OCI-LY3 (cell line): ENCODE data around the gene NUDCD3.
A peak's percentile ranks its signal among the peaks of the same experiment; 100 is the strongest.

ENCODE experiments used
- H2AFZ ChIP-seq: fragments of 200-600, 300-600 bp; shearing (Covaris generic); 2 replicates; pipeline ENCODE4 v1.6.0; 2014; ENCODE audit warnings: antibody characterized with exemption, low read depth, low read length
- H3K27ac ChIP-seq: fragments of 200-600, 300-600 bp; sonication (generic); 2 replicates; pipeline ENCODE4 v1.5.1; 2014; ENCODE audit warnings: mild to moderate bottlenecking, low read length, moderate library complexity, mixed read lengths
- H3K27me3 ChIP-seq: fragments of 200-600, 300-600 bp; sonication (generic); 2 replicates; pipeline ENCODE4 v1.6.1; 2014; ENCODE audit warnings: low read depth, low read length, mixed read lengths
- H3K36me3 ChIP-seq: fragments of 200-600, 300-600 bp; sonication (generic); replicated peaks from 2 replicates; pipeline ENCODE3; 2014; ENCODE audit warnings: low read depth, low read length, mixed read lengths
- H3K4me1 ChIP-seq: fragments of 300-600, 200-600 bp; sonication (generic); 2 replicates; pipeline ENCODE4 v1.6.1; 2014; ENCODE audit warnings: low read length, mixed read lengths
- H3K4me2 ChIP-seq: fragments of 200-600, 300-600 bp; sonication (generic); 2 replicates; pipeline ENCODE4 v1.6.1; 2014; ENCODE audit warnings: low read length, mixed read lengths
- H3K4me3 ChIP-seq: fragments of 300-600, 200-600 bp; sonication (generic); 2 replicates; pipeline ENCODE4 v1.5.1; 2014; ENCODE audit warnings: antibody characterized with exemption, mild to moderate bottlenecking, low read length, moderate library complexity
- H3K79me2 ChIP-seq: fragments of 300-600, 200-600 bp; shearing (Covaris generic); 2 replicates; pipeline ENCODE4 v1.6.1; 2014; ENCODE audit warnings: mild to moderate bottlenecking, low read length, mixed read lengths
- H3K9ac ChIP-seq: fragments of 300-600, 200-600 bp; shearing (Covaris generic); 2 replicates; pipeline ENCODE4 v1.6.0; 2014; ENCODE audit warnings: mild to moderate bottlenecking, low read length, moderate library complexity
- H3K9me3 ChIP-seq: fragments of 200-600, 300-600 bp; shearing (Covaris generic); 2 replicates; pipeline ENCODE4 v1.6.1; 2014; ENCODE audit warnings: low read length, mixed read lengths; ENCODE audit not compliant: insufficient read depth
- H4K20me1 ChIP-seq: fragments of 200-600, 300-600 bp; sonication (generic); 2 replicates; pipeline ENCODE4 v1.6.1; 2016; ENCODE audit warnings: low read length, mixed read lengths; ENCODE audit not compliant: insufficient read depth
- EZH2phosphoT487 ChIP-seq: fragments of 200-600 bp; shearing (Covaris generic); IDR thresholded peaks from 2 replicates; pipeline ENCODE4 v1.6.1; 2018; ENCODE audit warnings: antibody characterized with exemption, mixed run types, low read depth
- TF ChIP-seq, protein P1 (sequence below): fragments of 200-600, 300-600 bp; sonication (generic); IDR thresholded peaks from 2 replicates; pipeline ENCODE4 v1.5.1; 2014; ENCODE audit warnings: antibody characterized with exemption, low read length, low read depth

Gene NUDCD3

DNA sequence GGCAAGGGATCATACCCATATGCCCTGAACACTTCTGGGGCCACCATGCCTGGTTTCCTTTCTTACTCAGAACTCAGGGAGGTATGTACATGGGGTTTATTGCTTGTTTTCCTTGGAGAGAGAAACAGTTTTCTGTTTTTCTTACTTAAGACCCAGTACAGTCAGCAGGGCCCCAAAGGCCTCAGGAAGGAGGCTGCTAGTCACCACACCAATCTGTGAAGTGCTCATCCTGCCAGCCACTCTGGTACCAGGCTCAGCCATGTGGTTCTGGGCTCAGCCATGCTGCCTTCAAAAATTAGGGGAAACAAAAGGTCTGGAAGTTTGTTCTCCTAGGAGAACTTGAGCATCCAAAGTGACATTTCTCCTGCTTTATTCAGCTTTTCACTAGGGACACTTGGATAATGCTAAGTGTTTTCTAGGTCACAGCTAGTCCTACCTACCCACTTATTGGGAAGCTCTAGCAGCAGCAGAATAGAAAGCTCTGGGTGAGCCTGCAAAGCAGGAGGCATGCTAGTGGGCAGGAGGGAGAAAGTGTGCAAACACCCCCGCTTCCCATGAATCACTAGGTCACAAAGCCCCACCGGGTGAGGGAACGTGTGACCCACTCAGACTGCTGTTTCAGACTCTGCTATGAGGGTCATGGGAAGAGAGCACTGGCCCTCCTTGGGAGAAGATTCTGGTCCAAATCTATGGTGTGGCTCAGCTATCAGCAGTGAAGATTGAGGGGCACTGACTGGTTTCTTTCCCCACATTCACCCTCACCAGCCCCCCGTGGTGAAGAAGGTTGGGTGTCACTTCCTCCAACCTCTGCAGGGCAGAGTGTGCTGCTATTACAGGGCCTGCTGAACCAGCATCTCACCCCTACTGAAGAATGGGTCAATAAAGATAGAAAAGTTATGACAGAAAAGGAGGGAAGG lies 23.9 kb downstream of the NUDCD3 start:
- H3K4me2 ChIP-seq, result no peak overlapping the region
- no peak overlapping the region for H3K9ac ChIP-seq
- H4K20me1 ChIP-seq, result peaks cover 43% of the 10 kb centered on the region
- H3K27me3 ChIP-seq, result no peaks in the 10 kb centered on the region
- H3K27ac ChIP-seq, result no peak overlapping the region
- peaks cover 75% of the 10 kb centered on the region for H3K79me2 ChIP-seq
- no peak for TF ChIP-seq EZH2phosphoT487
- TF ChIP-seq, protein P1, sequence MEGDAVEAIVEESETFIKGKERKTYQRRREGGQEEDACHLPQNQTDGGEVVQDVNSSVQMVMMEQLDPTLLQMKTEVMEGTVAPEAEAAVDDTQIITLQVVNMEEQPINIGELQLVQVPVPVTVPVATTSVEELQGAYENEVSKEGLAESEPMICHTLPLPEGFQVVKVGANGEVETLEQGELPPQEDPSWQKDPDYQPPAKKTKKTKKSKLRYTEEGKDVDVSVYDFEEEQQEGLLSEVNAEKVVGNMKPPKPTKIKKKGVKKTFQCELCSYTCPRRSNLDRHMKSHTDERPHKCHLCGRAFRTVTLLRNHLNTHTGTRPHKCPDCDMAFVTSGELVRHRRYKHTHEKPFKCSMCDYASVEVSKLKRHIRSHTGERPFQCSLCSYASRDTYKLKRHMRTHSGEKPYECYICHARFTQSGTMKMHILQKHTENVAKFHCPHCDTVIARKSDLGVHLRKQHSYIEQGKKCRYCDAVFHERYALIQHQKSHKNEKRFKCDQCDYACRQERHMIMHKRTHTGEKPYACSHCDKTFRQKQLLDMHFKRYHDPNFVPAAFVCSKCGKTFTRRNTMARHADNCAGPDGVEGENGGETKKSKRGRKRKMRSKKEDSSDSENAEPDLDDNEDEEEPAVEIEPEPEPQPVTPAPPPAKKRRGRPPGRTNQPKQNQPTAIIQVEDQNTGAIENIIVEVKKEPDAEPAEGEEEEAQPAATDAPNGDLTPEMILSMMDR, result no peak
- no peak overlapping the region for H2AFZ ChIP-seq
- peaks cover 40% of the 10 kb centered on the region for H3K36me3 ChIP-seq
- H3K4me3 ChIP-seq, result no peak overlapping the region
- no peaks in the 10 kb centered on the region for H3K9me3 ChIP-seq
- peaks cover 1% of the 10 kb centered on the region; the same call in 1 of the 2 replicates for H3K4me1 ChIP-seq

DNA sequence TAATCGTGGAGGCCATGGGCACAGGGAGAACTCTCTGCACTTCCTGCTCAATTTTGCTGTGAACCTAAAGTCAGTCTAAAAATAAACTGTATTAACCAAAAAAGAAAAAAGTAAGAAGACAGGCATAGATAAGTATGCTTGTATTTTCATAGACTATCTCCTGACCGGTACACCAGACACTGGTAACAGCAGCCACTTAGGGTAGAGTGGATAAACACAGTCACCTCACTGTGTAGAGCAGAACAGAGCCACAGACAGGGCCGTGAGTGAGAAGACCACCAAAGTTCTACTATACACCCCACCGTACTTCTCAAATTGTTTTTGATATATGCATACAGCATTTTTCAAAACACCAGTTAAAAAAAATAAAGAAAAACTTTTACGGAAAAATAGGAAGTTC lies 25.0 kb downstream of the NUDCD3 start:
- Histone ChIP-seq H3K4me3 (no peak overlapping the region), H3K27me3 (no peaks in the 10 kb centered on the region), H3K4me1 (peaks cover 12% of the 10 kb centered on the region), H4K20me1 (peaks cover 47% of the 10 kb centered on the region), H3K79me2 (peaks cover 75% of the 10 kb centered on the region), H3K9ac (no peak overlapping the region), H2AFZ (no peak overlapping the region), H3K27ac (no peak overlapping the region), H3K4me2 (no peak overlapping the region), H3K36me3 (peaks cover 39% of the 10 kb centered on the region), H3K9me3 (no peaks in the 10 kb centered on the region)
- TF ChIP-seq EZH2phosphoT487, result no peak

DNA sequence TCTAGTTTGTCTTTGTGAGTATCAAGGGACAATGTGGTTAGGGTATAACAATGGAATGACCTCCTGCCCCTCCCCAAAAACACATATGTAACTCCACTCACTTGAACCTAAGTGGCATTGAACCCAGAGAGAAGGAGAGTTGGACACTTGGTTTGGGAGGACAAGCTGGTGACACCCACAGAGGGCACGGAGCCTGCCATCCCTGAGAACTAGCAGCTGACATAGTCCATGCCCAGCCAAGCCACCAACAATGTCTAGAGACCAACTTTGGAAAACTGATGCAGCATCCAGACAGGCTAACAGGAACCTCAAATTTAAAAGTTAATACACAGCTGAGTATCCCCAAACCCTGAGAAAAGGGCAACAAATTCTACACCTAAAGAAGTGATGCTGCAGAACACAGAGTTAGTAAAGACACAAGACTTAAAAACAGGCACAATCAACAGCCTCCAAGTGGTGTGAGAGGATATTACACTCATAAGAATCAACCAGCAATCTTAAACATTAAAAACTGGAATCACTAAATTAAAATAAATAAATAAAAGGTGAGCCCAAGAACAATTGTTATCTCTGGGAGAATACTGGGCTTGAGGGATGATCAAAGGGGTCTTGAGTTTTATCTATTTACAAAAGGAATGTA lies 27.2 kb downstream of the NUDCD3 start:
- H3K9ac ChIP-seq, result no peak overlapping the region
- TF ChIP-seq, protein P1, result 0 out of 2 replicates have a peak, but pooled peaks have one; percentile 21
- TF ChIP-seq EZH2phosphoT487, result no peak
- H4K20me1 ChIP-seq, result peaks cover 42% of the 10 kb centered on the region
- no peak overlapping the region for H3K4me3 ChIP-seq
- no peak overlapping the region for H2AFZ ChIP-seq
- no peak overlapping the region for H3K27ac ChIP-seq
- H3K9me3 ChIP-seq, result no peaks in the 10 kb centered on the region
- peaks cover 29% of the 10 kb centered on the region for H3K36me3 ChIP-seq
- H3K79me2 ChIP-seq, result peaks cover 71% of the 10 kb centered on the region
- no peaks in the 10 kb centered on the region for H3K27me3 ChIP-seq
- H3K4me2 ChIP-seq, result no peak overlapping the region
- peaks cover 22% of the 10 kb centered on the region for H3K4me1 ChIP-seq

DNA sequence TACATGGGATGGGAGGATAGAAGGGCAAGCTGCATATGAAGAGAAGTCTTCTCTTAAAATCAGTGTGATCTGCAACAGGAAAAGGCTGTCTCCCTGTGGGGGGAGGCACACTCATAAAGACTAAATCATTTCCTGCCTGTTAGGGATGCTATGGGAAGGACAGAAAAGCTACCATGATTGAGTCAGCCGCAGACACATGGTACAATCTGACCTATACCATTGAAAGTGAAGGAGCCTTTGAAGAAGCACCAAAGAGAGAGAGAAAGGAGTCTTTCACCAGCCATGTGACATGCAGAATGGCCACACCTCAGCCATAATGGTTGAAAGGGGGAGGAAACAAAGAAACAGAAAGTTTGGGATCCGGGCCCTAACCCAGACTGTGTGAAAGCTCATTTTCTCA lies 29.1 kb downstream of the NUDCD3 start:
- H3K79me2 ChIP-seq, result peaks cover 77% of the 10 kb centered on the region
- H3K36me3 ChIP-seq, result peaks cover 23% of the 10 kb centered on the region

More for the DNA sequence above, 29.1 kb downstream of the NUDCD3 start:
- Histone ChIP-seq H3K4me2 (peak overlapping the region; percentile 55), H3K27ac (no peak overlapping the region), H3K4me3 (no peak overlapping the region), H4K20me1 (peaks cover 33% of the 10 kb centered on the region), H3K4me1 (peaks cover 22% of the 10 kb centered on the region), H3K9me3 (no peaks in the 10 kb centered on the region), H3K27me3 (no peaks in the 10 kb centered on the region), H2AFZ (no peak overlapping the region), H3K9ac (no peak overlapping the region)
- TF ChIP-seq EZH2phosphoT487, result no peak
- TF ChIP-seq, protein P1, result no peak
